ENCODE results near the gene FMNL2.

GRCh38 chr2:152550386-152550785 is 215.4 kb downstream of the FMNL2 start:
- TF ChIP-seq CTCF (IDR thresholded peaks at IDR 0.05; ENCODE audit: low read depth, low read length, missing input control) (no peak), JUND (IDR thresholded peaks at IDR 0.05) (no peak), FOXA1 (IDR thresholded peaks at IDR 0.05) (no peak), GABPA (IDR thresholded peaks at IDR 0.05 in 1 of 2, conservative IDR thresholded peaks at IDR 0.05 in 1 of 2) (no peak), EGR1 (IDR thresholded peaks at IDR 0.05; ENCODE audit: low read depth in 2 of 2) (no peak), RAD21 (IDR thresholded peaks at IDR 0.05) (no peak), MAX (IDR thresholded peaks at IDR 0.05) (no peak), HNF4A (conservative IDR thresholded peaks at IDR 0.05) (no peak), YY1 (IDR thresholded peaks at IDR 0.05) (no peak), TAF1 (conservative IDR thresholded peaks at IDR 0.05) (no peak), FOXA2 (IDR thresholded peaks at IDR 0.05) (no peak)
- TF ChIP-seq, protein P1, sequence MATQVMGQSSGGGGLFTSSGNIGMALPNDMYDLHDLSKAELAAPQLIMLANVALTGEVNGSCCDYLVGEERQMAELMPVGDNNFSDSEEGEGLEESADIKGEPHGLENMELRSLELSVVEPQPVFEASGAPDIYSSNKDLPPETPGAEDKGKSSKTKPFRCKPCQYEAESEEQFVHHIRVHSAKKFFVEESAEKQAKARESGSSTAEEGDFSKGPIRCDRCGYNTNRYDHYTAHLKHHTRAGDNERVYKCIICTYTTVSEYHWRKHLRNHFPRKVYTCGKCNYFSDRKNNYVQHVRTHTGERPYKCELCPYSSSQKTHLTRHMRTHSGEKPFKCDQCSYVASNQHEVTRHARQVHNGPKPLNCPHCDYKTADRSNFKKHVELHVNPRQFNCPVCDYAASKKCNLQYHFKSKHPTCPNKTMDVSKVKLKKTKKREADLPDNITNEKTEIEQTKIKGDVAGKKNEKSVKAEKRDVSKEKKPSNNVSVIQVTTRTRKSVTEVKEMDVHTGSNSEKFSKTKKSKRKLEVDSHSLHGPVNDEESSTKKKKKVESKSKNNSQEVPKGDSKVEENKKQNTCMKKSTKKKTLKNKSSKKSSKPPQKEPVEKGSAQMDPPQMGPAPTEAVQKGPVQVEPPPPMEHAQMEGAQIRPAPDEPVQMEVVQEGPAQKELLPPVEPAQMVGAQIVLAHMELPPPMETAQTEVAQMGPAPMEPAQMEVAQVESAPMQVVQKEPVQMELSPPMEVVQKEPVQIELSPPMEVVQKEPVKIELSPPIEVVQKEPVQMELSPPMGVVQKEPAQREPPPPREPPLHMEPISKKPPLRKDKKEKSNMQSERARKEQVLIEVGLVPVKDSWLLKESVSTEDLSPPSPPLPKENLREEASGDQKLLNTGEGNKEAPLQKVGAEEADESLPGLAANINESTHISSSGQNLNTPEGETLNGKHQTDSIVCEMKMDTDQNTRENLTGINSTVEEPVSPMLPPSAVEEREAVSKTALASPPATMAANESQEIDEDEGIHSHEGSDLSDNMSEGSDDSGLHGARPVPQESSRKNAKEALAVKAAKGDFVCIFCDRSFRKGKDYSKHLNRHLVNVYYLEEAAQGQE (IDR thresholded peaks at IDR 0.05) = no peak
- TF ChIP-seq, protein P2, sequence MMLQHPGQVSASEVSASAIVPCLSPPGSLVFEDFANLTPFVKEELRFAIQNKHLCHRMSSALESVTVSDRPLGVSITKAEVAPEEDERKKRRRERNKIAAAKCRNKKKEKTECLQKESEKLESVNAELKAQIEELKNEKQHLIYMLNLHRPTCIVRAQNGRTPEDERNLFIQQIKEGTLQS (IDR thresholded peaks at IDR 0.05) = no peak
- TF ChIP-seq, protein P3, sequence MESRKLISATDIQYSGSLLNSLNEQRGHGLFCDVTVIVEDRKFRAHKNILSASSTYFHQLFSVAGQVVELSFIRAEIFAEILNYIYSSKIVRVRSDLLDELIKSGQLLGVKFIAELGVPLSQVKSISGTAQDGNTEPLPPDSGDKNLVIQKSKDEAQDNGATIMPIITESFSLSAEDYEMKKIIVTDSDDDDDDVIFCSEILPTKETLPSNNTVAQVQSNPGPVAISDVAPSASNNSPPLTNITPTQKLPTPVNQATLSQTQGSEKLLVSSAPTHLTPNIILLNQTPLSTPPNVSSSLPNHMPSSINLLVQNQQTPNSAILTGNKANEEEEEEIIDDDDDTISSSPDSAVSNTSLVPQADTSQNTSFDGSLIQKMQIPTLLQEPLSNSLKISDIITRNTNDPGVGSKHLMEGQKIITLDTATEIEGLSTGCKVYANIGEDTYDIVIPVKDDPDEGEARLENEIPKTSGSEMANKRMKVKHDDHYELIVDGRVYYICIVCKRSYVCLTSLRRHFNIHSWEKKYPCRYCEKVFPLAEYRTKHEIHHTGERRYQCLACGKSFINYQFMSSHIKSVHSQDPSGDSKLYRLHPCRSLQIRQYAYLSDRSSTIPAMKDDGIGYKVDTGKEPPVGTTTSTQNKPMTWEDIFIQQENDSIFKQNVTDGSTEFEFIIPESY (IDR thresholded peaks at IDR 0.05) = no peak
